CD14-positive monocyte (primary cell): ENCODE results near the gene AKR1D1. TPM values are rescaled to one million over a fixed set of nuclear protein-coding genes. Genes with fewer than 3 reads are reported as not detected.

ENCODE experiments used
- DNase-seq, 3 donors: peaks; one replicate each; pipeline ENCODE4 v3.0.0-alpha.2; 2011 to 2022
- H2AFZ ChIP-seq: 2 replicates; pipeline ENCODE4 v1.6.0; 2012; ENCODE audit warnings: mild to moderate bottlenecking, low read depth, low read length, inconsistent platforms; ENCODE audit not compliant: insufficient read depth, poor library complexity, severe bottlenecking
- H3K27ac ChIP-seq, 2 donors: 1 replicate in 1 of 2; 2 replicates in 1 of 2; pipeline ENCODE4 v1.5.1; 2012 to 2013; ENCODE audit warnings: low read length in 2 of 2, control low read depth in 1 of 2, inconsistent platforms in 1 of 2, low read depth in 1 of 2, mild to moderate bottlenecking in 1 of 2
- H3K27me3 ChIP-seq, 2 donors: one replicate each; pipeline versions ENCODE4 v1.6.0 to v1.6.1; 2011 to 2013; ENCODE audit warnings: low read length in 2 of 2; ENCODE audit not compliant: control insufficient read depth in 2 of 2, insufficient read depth in 2 of 2
- H3K36me3 ChIP-seq, 2 donors: replicated peaks in 1 of 2; 1 replicate in 1 of 2; 2 replicates in 1 of 2; pipeline versions ENCODE4 v1.5.1 to v1.6.1; 2012 to 2013; ENCODE audit warnings: low read length in 2 of 2, control low read depth in 1 of 2, inconsistent platforms in 1 of 2, mild to moderate bottlenecking in 1 of 2; ENCODE audit not compliant: insufficient read depth in 2 of 2, control insufficient read depth in 1 of 2
- H3K4me1 ChIP-seq, 2 donors: 1 replicate in 1 of 2; 2 replicates in 1 of 2; pipeline versions ENCODE4 v1.5.1 to v1.6.1; 2012 to 2013; ENCODE audit warnings: low read length in 2 of 2, control low read depth in 1 of 2, inconsistent platforms in 1 of 2, mild to moderate bottlenecking in 1 of 2, moderate library complexity in 1 of 2; ENCODE audit not compliant: insufficient read depth in 2 of 2, control insufficient read depth in 1 of 2
- H3K4me2 ChIP-seq: replicated peaks from 2 replicates; pipeline ENCODE3; 2012; ENCODE audit warnings: low read length, moderate library complexity, mild to moderate bottlenecking; ENCODE audit not compliant: poor library complexity, severe bottlenecking; ENCODE audit errors: extremely low read depth
- H3K4me3 ChIP-seq, 3 experiments: fragments of 200-600 bp in 1 of 3; sonication (generic) in 1 of 3; replicated peaks in 1 of 3; 1 replicate in 2 of 3; 2 replicates in 1 of 3; pipeline ENCODE4 v1.5.1; 2011 to 2013; ENCODE audit warnings: low read length in 3 of 3, mild to moderate bottlenecking in 3 of 3, control low read depth in 2 of 3, low read depth in 2 of 3, inconsistent platforms in 1 of 3, moderate library complexity in 1 of 3
- H3K79me2 ChIP-seq: 2 replicates; pipeline ENCODE4 v1.6.0; 2012; ENCODE audit warnings: mild to moderate bottlenecking, control low read depth, inconsistent platforms, low read length, moderate library complexity; ENCODE audit not compliant: insufficient read depth
- H3K9ac ChIP-seq: 2 replicates; pipeline ENCODE4 v1.6.0; 2017; ENCODE audit warnings: low read length, mild to moderate bottlenecking; ENCODE audit not compliant: insufficient read depth, poor library complexity, severe bottlenecking
- H3K9me3 ChIP-seq, 2 donors: replicated peaks in 1 of 2; 1 replicate in 1 of 2; 2 replicates in 1 of 2; pipeline versions ENCODE4 v1.5.1 to v1.6.1; 2012 to 2013; ENCODE audit warnings: low read length in 2 of 2, control low read depth in 1 of 2; ENCODE audit not compliant: control insufficient read depth in 1 of 2, insufficient read depth in 1 of 2
- H4K20me1 ChIP-seq: 2 replicates; pipeline ENCODE4 v1.6.0; 2012; ENCODE audit warnings: mild to moderate bottlenecking, low read length, control low read depth, moderate library complexity; ENCODE audit not compliant: insufficient read depth
- H3K27ac Mint-ChIP-seq, 7 donors: one replicate each; pipeline ENCODE4 v1.8.0; 2020; ENCODE audit warnings: mild to moderate bottlenecking in 7 of 7, mixed read lengths in 7 of 7, moderate library complexity in 6 of 7, inconsistent platforms in 2 of 7
- H3K27me3 Mint-ChIP-seq, 3 donors: one replicate each; pipeline ENCODE4 v1.8.0; 2021 to 2022; ENCODE audit warnings: low read depth in 3 of 3, mild to moderate bottlenecking in 3 of 3, mixed read lengths in 3 of 3, moderate library complexity in 3 of 3, inconsistent platforms in 1 of 3
- H3K36me3 Mint-ChIP-seq, 2 donors: one replicate each; pipeline ENCODE4 v1.8.0; 2020; ENCODE audit warnings: mixed read lengths in 2 of 2, inconsistent platforms in 1 of 2, mild to moderate bottlenecking in 1 of 2
- H3K4me1 Mint-ChIP-seq: one replicate; pipeline ENCODE4 v1.8.0; 2020; ENCODE audit warnings: mild to moderate bottlenecking, mixed read lengths
- H3K4me3 Mint-ChIP-seq, 2 donors: one replicate each; pipeline ENCODE4 v1.8.0; 2020; ENCODE audit warnings: mild to moderate bottlenecking in 2 of 2, mixed read lengths in 2 of 2, moderate library complexity in 1 of 2
- H3K9me3 Mint-ChIP-seq, 7 donors: one replicate each; pipeline ENCODE4 v1.8.0; 2020 to 2022; ENCODE audit warnings: mixed read lengths in 7 of 7, mild to moderate bottlenecking in 6 of 7, moderate library complexity in 6 of 7, inconsistent platforms in 2 of 7
- CTCF ChIP-seq: fragments of 200-600 bp; IDR thresholded peaks from one replicate; pipeline ENCODE4 v1.8.0; 2022; ENCODE audit warnings: antibody characterized with exemption, mild to moderate bottlenecking
- WGBS: methylation state at CpG from one replicate; pipeline ENCODE4 v1.1.5; 2013; ENCODE audit warnings: missing lambda C conversion rate; ENCODE audit not compliant: insufficient coverage; 5-methylcytosine and 5-hydroxymethylcytosine counted together
- intact Hi-C, 2 donors: fragments of 100-400 bp; cut with micrococcal nuclease; formaldehyde crosslinking; loops; one replicate each; pipeline versions ENCODE4 v1.15.0 to v1.15.1; 2023
- polyA plus RNA-seq, 3 donors: library from polyadenylated mRNA; depleted of rRNA in 1 of 3; unstranded in 2 of 3; stranded (reverse) in 1 of 3; fragments of 300-500 nt in 2 of 3; fragments of >200 nt in 1 of 3; fragmentation: Illumina TruSeq in 2 of 3; gene quantifications; 1 replicate in 2 of 3; 2 replicates in 1 of 3; pipeline ENCODE4 v1.2.3, GENCODE V29; 2012 to 2021

Gene AKR1D1
- polyA plus RNA-seq, 3 donors = not detected

GRCh38 chr7:138044897-138045296 lies 31.4 kb upstream of the AKR1D1 start:
- Histone ChIP-seq H3K9ac (no peak overlapping the region), H3K4me3 (no peak overlapping the region), H3K27me3 (no peaks in the 10 kb centered on the region), H4K20me1 (no peaks in the 10 kb centered on the region), H3K4me1 (no peaks in the 10 kb centered on the region), H3K4me2 (no peak overlapping the region), H3K9me3 (no peaks in the 10 kb centered on the region), H2AFZ (no peak overlapping the region), H3K79me2 (no peaks in the 10 kb centered on the region), H3K27ac (no peak overlapping the region), H3K36me3 (no peaks in the 10 kb centered on the region)
- H3K36me3 Mint-ChIP-seq = no peaks in the 10 kb centered on the region
- peaks cover 4% of the 10 kb centered on the region for H3K4me1 Mint-ChIP-seq
- DNase-seq = no peak
- no peak overlapping the region for H3K4me3 Mint-ChIP-seq
- WGBS = no CpG with 5 or more reads among the region's 2 CpGs
- H3K27ac Mint-ChIP-seq = no peak overlapping the region
- intact Hi-C loops = no loop called here
- H3K27me3 Mint-ChIP-seq = peaks cover 0 to 2% (median 0%) of the 10 kb centered on the region in 3 donors
- H3K9me3 Mint-ChIP-seq = peaks cover 0 to 10% (median 5%) of the 10 kb centered on the region in 7 donors
- TF ChIP-seq CTCF = no peak

GRCh38 chr7:138047907-138048306 lies 28.4 kb upstream of the AKR1D1 start:
- peaks cover 0 to 3% (median 0%) of the 10 kb centered on the region in 3 donors for H3K27me3 Mint-ChIP-seq

More at GRCh38 chr7:138047907-138048306, 28.4 kb upstream of the AKR1D1 start:
- H3K4me2 ChIP-seq = no peak overlapping the region
- Mint-ChIP-seq H3K9me3 (peaks cover 4 to 16% (median 10%) of the 10 kb centered on the region in 7 donors), H3K27ac (no peak overlapping the region), H3K4me3 (no peak overlapping the region), H3K36me3 (no peaks in the 10 kb centered on the region), H3K4me1 (peaks cover 4% of the 10 kb centered on the region)
- H3K27ac ChIP-seq = no peak overlapping the region
- H4K20me1 ChIP-seq = no peaks in the 10 kb centered on the region
- peaks cover 0 to 6% of the 10 kb centered on the region in 2 donors for H3K9me3 ChIP-seq
- no peaks in the 10 kb centered on the region for H3K4me1 ChIP-seq
- no peak for TF ChIP-seq CTCF
- no peak overlapping the region for H2AFZ ChIP-seq
- no peak for DNase-seq
- WGBS = no CpG with 5 or more reads among the region's 3 CpGs
- H3K9ac ChIP-seq = no peak overlapping the region
- H3K27me3 ChIP-seq = no peaks in the 10 kb centered on the region
- intact Hi-C loops = no loop called here
- H3K4me3 ChIP-seq = no peak overlapping the region
- H3K79me2 ChIP-seq = no peaks in the 10 kb centered on the region
- H3K36me3 ChIP-seq = no peaks in the 10 kb centered on the region
